HG03521 (cell line): Measurements from ENCODE around the gene SERPING1.
A peak's percentile ranks its signal among the peaks of the same experiment; 100 is the strongest.

ENCODE experiments used
- ATAC-seq: cut with Tn5 transposase; IDR thresholded peaks from one replicate; pipeline ENCODE4 v1.9.1; 2021; ENCODE audit warnings: mild to moderate bottlenecking, moderate library complexity; ENCODE audit not compliant: unreplicated experiment

The SERPING1 gene

GRCh38 chr11:57597461-57597915 is at the start of gene SERPING1:
Gene SERPING1 (plus strand): TSS chr11:57597685. CDS start chr11:57598271, 586 bp downstream.
- ATAC-seq: no peak

- peak; percentile 91 for ATAC-seq
Measured at GRCh38 chr11:57547854-57548377, 49.6 kb upstream of the SERPING1 start.

- no peak for ATAC-seq
Measured at GRCh38 chr11:57549983-57550382, 47.5 kb upstream of the SERPING1 start.

- no peak for ATAC-seq
Measured at GRCh38 chr11:57551941-57552340, 45.5 kb upstream of the SERPING1 start.

- ATAC-seq: no peak
Measured at GRCh38 chr11:57552479-57552878, 45.0 kb upstream of the SERPING1 start.

- ATAC-seq: no peak
Measured at GRCh38 chr11:57555393-57555792, 42.1 kb upstream of the SERPING1 start.

- ATAC-seq: no peak
Measured at GRCh38 chr11:57556041-57556440, 41.4 kb upstream of the SERPING1 start.

GRCh38 chr11:57560146-57560545 is 37.3 kb upstream of the SERPING1 start:
- ATAC-seq: no peak

GRCh38 chr11:57562596-57562995 is 34.9 kb upstream of the SERPING1 start:
- ATAC-seq: no peak

GRCh38 chr11:57566005-57566904 is 31.2 kb upstream of the SERPING1 start:
- ATAC-seq: peak; percentile 63

GRCh38 chr11:57566905-57567514 is 30.5 kb upstream of the SERPING1 start:
- ATAC-seq: no peak

GRCh38 chr11:57567515-57568329 is 29.8 kb upstream of the SERPING1 start, which contains the start of gene UBE2L6:
Gene UBE2L6 (minus strand): TSS chr11:57567672. CDS start chr11:57567611, 61 bp downstream.
- peak; percentile 56 for ATAC-seq

GRCh38 chr11:57568330-57568766 is 29.1 kb upstream of the SERPING1 start:
- ATAC-seq: peak; percentile 5

- no peak for ATAC-seq
Measured at GRCh38 chr11:57571606-57572005, 25.9 kb upstream of the SERPING1 start.

- no peak for ATAC-seq
Measured at GRCh38 chr11:57574061-57574460, 23.4 kb upstream of the SERPING1 start.

GRCh38 chr11:57584341-57584740 is 13.1 kb upstream of the SERPING1 start:
- ATAC-seq: no peak

- ATAC-seq: no peak
Measured at GRCh38 chr11:57585301-57585700, 12.2 kb upstream of the SERPING1 start.

- ATAC-seq: no peak
Measured at GRCh38 chr11:57586711-57587245, 10.7 kb upstream of the SERPING1 start.

GRCh38 chr11:57588046-57588710 is 9.3 kb upstream of the SERPING1 start:
- no peak for ATAC-seq
